ENCODE data around the gene DOCK1.

DNA sequence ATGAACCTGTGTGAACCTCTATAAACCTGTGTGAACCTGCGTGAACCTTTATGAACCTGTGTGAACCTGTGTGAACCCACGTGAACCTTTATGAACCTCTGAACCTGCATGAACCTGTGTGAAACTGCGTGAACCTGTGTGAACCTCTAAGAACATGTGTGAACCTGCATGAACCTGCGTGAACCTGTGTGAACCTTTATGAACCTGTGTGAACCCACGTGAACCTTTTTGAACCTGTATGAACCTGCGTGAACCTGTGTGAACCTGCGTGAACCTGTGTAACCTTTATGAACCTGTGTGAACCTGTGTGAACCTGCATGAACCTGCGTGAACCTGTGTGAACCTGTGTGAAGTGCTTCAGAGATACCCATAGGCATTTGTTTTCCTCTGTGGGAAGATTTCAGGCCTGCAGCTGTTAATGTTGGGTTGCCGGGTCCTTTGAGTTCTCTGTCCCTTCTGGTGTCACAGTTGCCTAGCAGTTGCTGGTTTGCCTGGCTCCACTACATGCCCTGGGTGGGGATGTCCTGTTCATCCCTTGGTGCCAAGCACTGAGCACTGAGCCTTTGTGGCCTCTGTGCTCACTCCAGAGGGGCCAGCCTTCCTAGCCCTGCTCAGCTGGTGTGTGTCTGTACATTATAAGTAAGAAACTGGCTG lies 97.9 kb downstream of the DOCK1 start:
- TF ChIP-seq, protein P1, sequence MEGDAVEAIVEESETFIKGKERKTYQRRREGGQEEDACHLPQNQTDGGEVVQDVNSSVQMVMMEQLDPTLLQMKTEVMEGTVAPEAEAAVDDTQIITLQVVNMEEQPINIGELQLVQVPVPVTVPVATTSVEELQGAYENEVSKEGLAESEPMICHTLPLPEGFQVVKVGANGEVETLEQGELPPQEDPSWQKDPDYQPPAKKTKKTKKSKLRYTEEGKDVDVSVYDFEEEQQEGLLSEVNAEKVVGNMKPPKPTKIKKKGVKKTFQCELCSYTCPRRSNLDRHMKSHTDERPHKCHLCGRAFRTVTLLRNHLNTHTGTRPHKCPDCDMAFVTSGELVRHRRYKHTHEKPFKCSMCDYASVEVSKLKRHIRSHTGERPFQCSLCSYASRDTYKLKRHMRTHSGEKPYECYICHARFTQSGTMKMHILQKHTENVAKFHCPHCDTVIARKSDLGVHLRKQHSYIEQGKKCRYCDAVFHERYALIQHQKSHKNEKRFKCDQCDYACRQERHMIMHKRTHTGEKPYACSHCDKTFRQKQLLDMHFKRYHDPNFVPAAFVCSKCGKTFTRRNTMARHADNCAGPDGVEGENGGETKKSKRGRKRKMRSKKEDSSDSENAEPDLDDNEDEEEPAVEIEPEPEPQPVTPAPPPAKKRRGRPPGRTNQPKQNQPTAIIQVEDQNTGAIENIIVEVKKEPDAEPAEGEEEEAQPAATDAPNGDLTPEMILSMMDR (IDR thresholded peaks at IDR 0.05), result no peak
- TF ChIP-seq POLR2A (IDR thresholded peaks at IDR 0.05) (no peak), EP300 (IDR thresholded peaks at IDR 0.05) (no peak), POLR2AphosphoS5 (IDR thresholded peaks at IDR 0.05) (no peak)
